ENCODE data around the gene ARSB. TPM values are rescaled to one million over a fixed set of nuclear protein-coding genes. Genes with fewer than 3 reads are reported as not detected.
"Not testable (repeated sequence)": the region's sequence is repeated elsewhere in the genome, so short reads cannot be mapped to it uniquely, and the experiment has no call there.

Gene ARSB
- total RNA-seq, 2 experiments from 2014 or later: 9.2 TPM

- no peaks in the 10 kb centered on the region for H3K9me2 ChIP-seq (ENCODE audit: insufficient read depth, low read length)
- intact Hi-C loops (cut with micrococcal nuclease; ENCODE audit: unreplicated experiment): no loop called here
- H4K20me1 ChIP-seq (ENCODE audit: insufficient read depth, low read length): no peaks in the 10 kb centered on the region
- BruUV-seq (replicated peaks): TSS peak; percentile 49
- H3K27ac ChIP-seq (ENCODE audit: low read depth, low read length, poor library complexity, severe bottlenecking): no peak overlapping the region
- no peak overlapping the region for H3K4me2 ChIP-seq (ENCODE audit: low read length)
- TF ChIP-seq CTCF (conservative IDR thresholded peaks at IDR 0.05; ENCODE audit: low read length): no peak
- no peak for TF ChIP-seq EZH2phosphoT487 (IDR thresholded peaks at IDR 0.05; ENCODE audit: borderline replicate concordance, low read depth, low read length)
- H3K9me3 ChIP-seq (ENCODE audit: low read length): no peaks in the 10 kb centered on the region
- no peaks in the 10 kb centered on the region; the same call in 1 of the 2 replicates for H3K36me3 ChIP-seq (ENCODE audit: insufficient read depth, low read length)
- peaks cover 67% of the 10 kb centered on the region for H3K4me1 ChIP-seq (ENCODE audit: insufficient read depth, low read length, poor library complexity, severe bottlenecking)
- H3K79me2 ChIP-seq (ENCODE audit: insufficient read depth, low read depth, low read length): no peaks in the 10 kb centered on the region
- DNase-seq (ENCODE audit: low spot score): no peak
- H3K4me3 ChIP-seq (ENCODE audit: low read depth, low read length, poor library complexity, severe bottlenecking): no peak overlapping the region
- no peak overlapping the region for H2AFZ ChIP-seq (ENCODE audit: low read length)
- POLR2A ChIA-PET: interaction anchor here (0.7 to 2.6 kb wide), 2 partner anchors 11 to 13 kb away, joined by 3 to 10 read pairs; no protein-coding TSS in a partner anchor
- CTCF ChIA-PET (ENCODE audit: unreplicated experiment): no interaction called here
Measured at GRCh38 chr5:78734950-78735349, 250.2 kb downstream of the ARSB start.

GRCh38 chr5:78734094-78734845 lies 250.8 kb downstream of the ARSB start:
- Histone ChIP-seq H4K20me1 (ENCODE audit: insufficient read depth, low read length) (no peaks in the 10 kb centered on the region), H3K9me2 (ENCODE audit: insufficient read depth, low read length) (no peaks in the 10 kb centered on the region), H3K27ac (ENCODE audit: low read depth, low read length, poor library complexity, severe bottlenecking) (peak overlapping the region; percentile 55), H3K79me2 (ENCODE audit: insufficient read depth, low read depth, low read length) (no peaks in the 10 kb centered on the region), H3K36me3 (ENCODE audit: insufficient read depth, low read length) (no peaks in the 10 kb centered on the region; the same call in 1 of the 2 replicates), H3K9me3 (ENCODE audit: low read length) (no peaks in the 10 kb centered on the region), H2AFZ (ENCODE audit: low read length) (peak overlapping the region; percentile 76), H3K4me1 (ENCODE audit: insufficient read depth, low read length, poor library complexity, severe bottlenecking) (peaks cover 73% of the 10 kb centered on the region), H3K4me2 (ENCODE audit: low read length) (0 out of 2 replicates have a peak overlapping the region, but pooled peaks have one; percentile 49), H3K4me3 (ENCODE audit: low read depth, low read length, poor library complexity, severe bottlenecking) (no peak overlapping the region)
- no peak for DNase-seq (ENCODE audit: low spot score)
- BruUV-seq (replicated peaks): no TSS peak
- intact Hi-C loops (cut with micrococcal nuclease; ENCODE audit: unreplicated experiment): no loop called here
- POLR2A ChIA-PET: interaction anchor here (3.3 kb wide), 1 partner anchor 14 kb away, joined by 33 read pairs; no protein-coding TSS in a partner anchor
- CTCF ChIA-PET (ENCODE audit: unreplicated experiment): no interaction called here
- TF ChIP-seq EZH2phosphoT487 (IDR thresholded peaks at IDR 0.05; ENCODE audit: borderline replicate concordance, low read depth, low read length) (no peak), CTCF (conservative IDR thresholded peaks at IDR 0.05; ENCODE audit: low read length) (no peak)

GRCh38 chr5:78732721-78733120 lies 252.4 kb downstream of the ARSB start:
- H3K4me3 ChIP-seq (ENCODE audit: low read depth, low read length, poor library complexity, severe bottlenecking); CTCF ChIA-PET (ENCODE audit: unreplicated experiment); intact Hi-C loops (cut with micrococcal nuclease; ENCODE audit: unreplicated experiment); H3K79me2 ChIP-seq (ENCODE audit: insufficient read depth, low read depth, low read length); H3K9me3 ChIP-seq (ENCODE audit: low read length); H3K9me2 ChIP-seq (ENCODE audit: insufficient read depth, low read length); BruUV-seq (replicated peaks); H3K36me3 ChIP-seq (ENCODE audit: insufficient read depth, low read length); H4K20me1 ChIP-seq (ENCODE audit: insufficient read depth, low read length): not testable (repeated sequence)
- Histone ChIP-seq H3K4me2 (ENCODE audit: low read length) (peak overlapping the region; percentile 49), H2AFZ (ENCODE audit: low read length) (peak overlapping the region; percentile 76), H3K27ac (ENCODE audit: low read depth, low read length, poor library complexity, severe bottlenecking) (peak overlapping the region; percentile 55), H3K4me1 (ENCODE audit: insufficient read depth, low read length, poor library complexity, severe bottlenecking) (peaks cover 80% of the 10 kb centered on the region)
- POLR2A ChIA-PET: interaction anchor here (0.9 to 3.3 kb wide), 6 partner anchors 12 to 85 kb away, joined by 3 to 33 read pairs (median 4); no protein-coding TSS in a partner anchor
- peak; percentile 75 for DNase-seq (ENCODE audit: low spot score)

Data from OCI-LY7 (cell line).